A673 (cell line): Measurements from ENCODE around the gene ESAM. TPM values are rescaled to one million over a fixed set of nuclear protein-coding genes. Genes with fewer than 3 reads are reported as not detected.

Experiments
- BruUV-seq: library from RNA; stranded (reverse); fragments of 400-500 nt; replicated peaks from 2 replicates; lab custom pipeline; 2021; lab: Mats Ljungman, UMichigan
- CTCF ChIA-PET: fragments of 300-600 bp; sonication (Branson Sonifier 250); formaldehyde crosslinking; loops from one replicate; lab custom pipeline; 2022; ENCODE audit warnings: antibody characterized with exemption; lab: Charles Lee
- POLR2A ChIA-PET: fragments of 300-600 bp; sonication (Branson Sonifier 250); formaldehyde crosslinking; loops from one replicate; lab custom pipeline; 2022; ENCODE audit warnings: antibody characterized with exemption; ENCODE audit not compliant: low non-redundant PET; lab: Charles Lee
- DNase-seq: peaks from one replicate; pipeline ENCODE4 v3.0.0-alpha.2; 2015; ENCODE audit warnings: low spot score
- H3K27ac ChIP-seq: fragments of 200-600 bp; sonication (generic); 2 replicates; pipeline ENCODE4 v1.5.1; 2016; ENCODE audit warnings: mixed run types, low read depth, mild to moderate bottlenecking, mixed read lengths, antibody characterized with exemption, low read length; ENCODE audit not compliant: poor library complexity, severe bottlenecking
- H3K27me3 ChIP-seq: fragments of 200-600 bp; sonication (generic); replicated peaks from 2 replicates; pipeline ENCODE4 v1.6.1; 2017; ENCODE audit warnings: mixed run types, low read depth, mild to moderate bottlenecking, mixed read lengths, antibody characterized with exemption, low read length; ENCODE audit not compliant: insufficient read depth, poor library complexity
- H3K36me3 ChIP-seq: fragments of 200-600 bp; sonication (generic); 2 replicates; pipeline ENCODE4 v1.6.1; 2016; ENCODE audit warnings: mixed run types, mild to moderate bottlenecking, mixed read lengths, antibody characterized with exemption, low read length; ENCODE audit not compliant: insufficient read depth, poor library complexity, severe bottlenecking
- H3K4me1 ChIP-seq: fragments of 200-600 bp; sonication (generic); 2 replicates; pipeline ENCODE4 v1.6.1; 2017; ENCODE audit warnings: mixed run types, mild to moderate bottlenecking, mixed read lengths, antibody characterized with exemption, low read length; ENCODE audit not compliant: insufficient read depth, poor library complexity, severe bottlenecking
- H3K4me3 ChIP-seq: fragments of 200-600 bp; sonication (generic); 2 replicates; pipeline ENCODE4 v1.5.1; 2016; ENCODE audit warnings: low read depth, mixed run types, mild to moderate bottlenecking, mixed read lengths, low read length; ENCODE audit not compliant: poor library complexity, severe bottlenecking
- H3K9me3 ChIP-seq: fragments of 200-600 bp; sonication (generic); 2 replicates; pipeline ENCODE4 v1.6.1; 2016; ENCODE audit warnings: mixed run types, low read depth, mild to moderate bottlenecking, mixed read lengths, antibody characterized with exemption, low read length; ENCODE audit not compliant: poor library complexity, severe bottlenecking
- EZH2 ChIP-seq: fragments of 200-600 bp; sonication (generic); IDR thresholded peaks from 2 replicates; pipeline ENCODE4 v1.6.1; 2017; ENCODE audit warnings: borderline replicate concordance, low read depth, mild to moderate bottlenecking, mixed read lengths, antibody characterized with exemption, low read length; ENCODE audit not compliant: poor library complexity, severe bottlenecking
- intact Hi-C: fragments of 100-400 bp; cut with micrococcal nuclease; formaldehyde crosslinking; loops from one replicate; pipeline ENCODE4 v1.10.0; 2022; ENCODE audit not compliant: unreplicated experiment
- total RNA-seq: library from RNA; stranded (reverse); gene quantifications from 2 replicates; pipeline ENCODE4 v1.2.3, GENCODE V29; 2021
- TF ChIP-seq, protein P1 (sequence below): fragments of 300-800, 200-600 bp; sonication (generic); conservative IDR thresholded peaks from 2 replicates; pipeline ENCODE4 v1.5.1; 2017; ENCODE audit warnings: low read depth, mild to moderate bottlenecking, antibody characterized with exemption, low read length, moderate library complexity, mixed read lengths

ESAM gene
- total RNA-seq, 1 experiment from 2014 or later, result 1.5 TPM

DNA sequence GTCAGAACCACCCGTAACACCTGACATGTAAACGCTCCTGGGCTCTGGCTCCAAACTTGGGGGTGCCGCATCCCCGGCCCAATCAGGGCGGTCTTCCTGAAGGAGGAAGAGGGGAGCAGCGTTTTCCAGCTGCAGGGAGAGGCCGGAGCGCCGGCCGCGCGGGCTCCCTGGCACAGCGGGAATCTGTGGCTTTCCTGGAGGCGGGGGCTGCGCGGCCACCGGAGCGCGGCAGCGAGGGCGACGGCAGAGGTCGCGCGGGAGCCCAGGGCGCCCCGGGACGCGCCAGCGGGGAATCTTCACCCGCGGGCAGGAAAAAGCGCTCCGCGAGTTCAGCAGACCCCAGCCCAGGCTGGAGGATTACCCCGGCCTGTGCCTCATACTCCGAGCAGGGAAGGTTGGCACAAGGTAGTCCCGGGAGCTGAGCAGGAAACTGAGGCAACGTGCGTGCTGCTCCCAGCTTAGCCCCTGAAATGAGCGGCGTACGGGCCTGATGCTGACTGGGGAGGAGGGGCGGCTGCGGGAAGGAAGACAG lies 600 bp upstream of the ESAM start:
- BruUV-seq, result no TSS peak
- peak overlapping the region; percentile 44 for H3K4me3 ChIP-seq
- peaks cover 17% of the 10 kb centered on the region for H3K36me3 ChIP-seq
- no peaks in the 10 kb centered on the region for H3K9me3 ChIP-seq
- TF ChIP-seq, protein P1, sequence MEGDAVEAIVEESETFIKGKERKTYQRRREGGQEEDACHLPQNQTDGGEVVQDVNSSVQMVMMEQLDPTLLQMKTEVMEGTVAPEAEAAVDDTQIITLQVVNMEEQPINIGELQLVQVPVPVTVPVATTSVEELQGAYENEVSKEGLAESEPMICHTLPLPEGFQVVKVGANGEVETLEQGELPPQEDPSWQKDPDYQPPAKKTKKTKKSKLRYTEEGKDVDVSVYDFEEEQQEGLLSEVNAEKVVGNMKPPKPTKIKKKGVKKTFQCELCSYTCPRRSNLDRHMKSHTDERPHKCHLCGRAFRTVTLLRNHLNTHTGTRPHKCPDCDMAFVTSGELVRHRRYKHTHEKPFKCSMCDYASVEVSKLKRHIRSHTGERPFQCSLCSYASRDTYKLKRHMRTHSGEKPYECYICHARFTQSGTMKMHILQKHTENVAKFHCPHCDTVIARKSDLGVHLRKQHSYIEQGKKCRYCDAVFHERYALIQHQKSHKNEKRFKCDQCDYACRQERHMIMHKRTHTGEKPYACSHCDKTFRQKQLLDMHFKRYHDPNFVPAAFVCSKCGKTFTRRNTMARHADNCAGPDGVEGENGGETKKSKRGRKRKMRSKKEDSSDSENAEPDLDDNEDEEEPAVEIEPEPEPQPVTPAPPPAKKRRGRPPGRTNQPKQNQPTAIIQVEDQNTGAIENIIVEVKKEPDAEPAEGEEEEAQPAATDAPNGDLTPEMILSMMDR, result no peak
- no peak for TF ChIP-seq EZH2
- DNase-seq, result no peak
- ChIA-PET CTCF (interaction anchor here (0.6 to 2.4 kb wide), 6 partner anchors 10 to 93 kb away, joined by 3 to 21 read pairs (median 4); partner anchors contain the start of genes SIAE and SPA17), POLR2A (no interaction called here)
- H3K27ac ChIP-seq, result no peak overlapping the region
- peaks cover 10% of the 10 kb centered on the region for H3K4me1 ChIP-seq
- intact Hi-C loops, result loop anchor here (1.0 to 10.0 kb wide), 3 partner anchors 74 to 348 kb away; no protein-coding TSS in a partner anchor
- H3K27me3 ChIP-seq, result no peaks in the 10 kb centered on the region

DNA sequence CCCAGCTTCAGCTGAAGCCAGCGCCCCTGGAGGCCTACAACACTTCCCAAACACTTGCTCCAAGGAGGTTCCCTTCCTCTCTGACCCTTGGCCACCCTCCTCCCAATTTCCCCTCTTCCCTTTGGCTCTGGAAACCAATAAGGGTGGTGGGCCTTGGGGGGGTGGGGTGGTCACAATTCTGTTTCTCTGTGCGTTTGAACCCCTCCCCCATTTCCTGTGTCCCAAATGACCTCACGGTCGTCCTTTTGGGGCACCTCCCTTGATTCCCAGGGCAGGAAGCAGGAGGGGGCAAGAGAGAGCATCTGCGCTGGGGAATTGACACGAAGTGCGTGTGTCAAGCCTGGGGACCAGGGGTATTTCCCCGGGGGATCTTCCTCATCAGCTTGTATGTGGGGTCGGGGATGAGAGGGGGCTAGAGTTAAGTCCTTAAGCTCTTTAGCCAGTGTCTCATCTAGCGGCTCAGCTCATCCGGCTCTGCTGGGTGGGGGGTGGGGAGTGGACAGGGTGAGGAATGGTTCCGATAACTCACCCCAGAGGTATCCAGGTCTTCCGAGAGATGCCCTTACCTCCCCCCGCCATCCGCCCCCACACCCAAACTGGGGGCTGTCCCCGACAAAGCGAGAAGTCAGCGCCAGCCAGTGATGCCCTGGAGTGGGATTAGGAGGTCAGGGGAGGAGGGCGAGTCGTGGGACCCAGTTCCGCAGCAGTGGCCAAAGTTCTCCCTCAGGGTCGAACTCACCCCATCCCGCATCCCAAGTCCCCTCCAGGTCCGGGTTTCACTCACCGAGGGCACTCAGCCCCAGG lies 587 bp downstream of the ESAM start:
- intact Hi-C loops, result loop anchor here (2.0 to 10.0 kb wide), 2 partner anchors 75 to 347 kb away; no protein-coding TSS in a partner anchor
- Histone ChIP-seq H3K36me3 (peaks cover 5% of the 10 kb centered on the region), H3K9me3 (no peaks in the 10 kb centered on the region), H3K27me3 (no peaks in the 10 kb centered on the region), H3K27ac (no peak overlapping the region), H3K4me3 (peak overlapping the region; percentile 44), H3K4me1 (peaks cover 10% of the 10 kb centered on the region)
- TF ChIP-seq, protein P1, result no peak
- TF ChIP-seq EZH2, result no peak
- no TSS peak for BruUV-seq
- POLR2A ChIA-PET, result no interaction called here
- CTCF ChIA-PET, result interaction anchor here (0.6 to 2.1 kb wide), 2 partner anchors 92 to 128 kb away, joined by 6 to 9 read pairs; no protein-coding TSS in a partner anchor
- DNase-seq, result no peak

DNA sequence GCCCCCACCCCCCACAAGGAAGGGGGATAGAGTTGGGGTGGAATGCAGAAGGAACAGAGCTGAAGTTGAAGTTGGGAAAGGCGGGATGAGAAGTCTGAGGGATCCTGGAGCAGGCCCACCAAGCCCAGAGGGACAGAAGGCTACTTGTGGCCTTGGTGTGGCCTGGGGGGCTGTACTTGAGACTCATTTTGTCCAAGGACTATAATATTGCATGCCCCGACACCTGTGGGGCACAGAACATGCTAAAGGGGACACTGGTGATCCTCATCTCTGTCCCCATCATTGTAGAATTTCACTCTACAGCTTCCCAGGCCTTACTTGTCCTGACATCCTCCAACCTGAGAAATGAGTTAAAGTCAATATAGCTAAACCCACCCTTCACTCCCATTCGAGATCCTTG lies 1.3 kb downstream of the ESAM start:
- Histone ChIP-seq H3K4me1 (peaks cover 10% of the 10 kb centered on the region), H3K9me3 (no peaks in the 10 kb centered on the region), H3K4me3 (no peak overlapping the region), H3K36me3 (no peaks in the 10 kb centered on the region), H3K27ac (no peak overlapping the region), H3K27me3 (no peaks in the 10 kb centered on the region)
- intact Hi-C loops, result loop anchor here (10.0 kb wide), 1 partner anchor 346 kb away; no protein-coding TSS in a partner anchor
- no peak for TF ChIP-seq EZH2
- TF ChIP-seq, protein P1, result no peak
- CTCF ChIA-PET, result interaction anchor here (2.1 kb wide), 1 partner anchor 92 kb away, joined by 9 read pairs; no protein-coding TSS in a partner anchor
- no peak for DNase-seq
- POLR2A ChIA-PET, result no interaction called here
- BruUV-seq, result no TSS peak
